ENCODE data around the gene KRT82.
"Not testable (repeated sequence)": the region's sequence is repeated elsewhere in the genome, so short reads cannot be mapped to it uniquely, and the experiment has no call there.

KRT82 gene

DNA sequence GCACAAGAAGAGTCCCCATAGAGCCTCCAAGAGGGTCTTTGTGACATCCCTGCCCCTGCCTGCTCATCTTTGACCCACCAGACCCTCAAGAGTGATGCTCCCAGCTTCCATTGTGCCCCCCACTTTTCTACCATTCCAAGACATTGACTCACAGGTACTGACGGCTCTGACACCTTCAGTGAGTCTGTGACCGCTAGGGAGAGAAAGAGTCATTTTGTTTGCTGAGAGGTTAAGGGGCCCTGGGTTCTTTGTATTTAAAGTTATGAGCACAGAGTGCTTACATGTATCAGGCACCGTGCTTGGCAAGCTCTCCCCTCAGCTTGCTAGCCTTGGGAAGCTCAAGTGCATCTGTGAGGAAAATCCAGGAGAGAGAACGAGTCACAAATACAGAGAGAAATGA, 7.1 kb upstream of the KRT82 start:
- Histone ChIP-seq H3K27me3 (ENCODE audit: insufficient read depth, low read length) (no peaks in the 10 kb centered on the region), H3K4me2 (ENCODE audit: low read length) (no peak overlapping the region), H3K27ac (ENCODE audit: low read depth, low read length, poor library complexity, severe bottlenecking) (no peak overlapping the region), H3F3A (ENCODE audit: insufficient read depth, low read length) (no peaks in the 10 kb centered on the region), H3K9me2 (ENCODE audit: low read depth, low read length) (no peaks in the 10 kb centered on the region), H3K79me2 (ENCODE audit: insufficient read depth, low read length) (no peaks in the 10 kb centered on the region), H3K36me3 (ENCODE audit: insufficient read depth, low read length) (no peaks in the 10 kb centered on the region), H3K9me3 (ENCODE audit: low read length) (no peaks in the 10 kb centered on the region), H2AFZ (ENCODE audit: low read length) (no peak overlapping the region), H3K4me3 (ENCODE audit: low read depth, low read length, poor library complexity, severe bottlenecking) (no peak overlapping the region), H3K4me1 (ENCODE audit: insufficient read depth, low read length, severe bottlenecking) (no peaks in the 10 kb centered on the region), H4K20me1 (ENCODE audit: insufficient read depth, low read length) (no peaks in the 10 kb centered on the region), H3K9ac (ENCODE audit: low read length) (no peak overlapping the region)
- no peak for TF ChIP-seq EZH2 (IDR thresholded peaks at IDR 0.05; ENCODE audit: borderline replicate concordance, low read length)
- TF ChIP-seq, protein P1, sequence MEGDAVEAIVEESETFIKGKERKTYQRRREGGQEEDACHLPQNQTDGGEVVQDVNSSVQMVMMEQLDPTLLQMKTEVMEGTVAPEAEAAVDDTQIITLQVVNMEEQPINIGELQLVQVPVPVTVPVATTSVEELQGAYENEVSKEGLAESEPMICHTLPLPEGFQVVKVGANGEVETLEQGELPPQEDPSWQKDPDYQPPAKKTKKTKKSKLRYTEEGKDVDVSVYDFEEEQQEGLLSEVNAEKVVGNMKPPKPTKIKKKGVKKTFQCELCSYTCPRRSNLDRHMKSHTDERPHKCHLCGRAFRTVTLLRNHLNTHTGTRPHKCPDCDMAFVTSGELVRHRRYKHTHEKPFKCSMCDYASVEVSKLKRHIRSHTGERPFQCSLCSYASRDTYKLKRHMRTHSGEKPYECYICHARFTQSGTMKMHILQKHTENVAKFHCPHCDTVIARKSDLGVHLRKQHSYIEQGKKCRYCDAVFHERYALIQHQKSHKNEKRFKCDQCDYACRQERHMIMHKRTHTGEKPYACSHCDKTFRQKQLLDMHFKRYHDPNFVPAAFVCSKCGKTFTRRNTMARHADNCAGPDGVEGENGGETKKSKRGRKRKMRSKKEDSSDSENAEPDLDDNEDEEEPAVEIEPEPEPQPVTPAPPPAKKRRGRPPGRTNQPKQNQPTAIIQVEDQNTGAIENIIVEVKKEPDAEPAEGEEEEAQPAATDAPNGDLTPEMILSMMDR (IDR thresholded peaks at IDR 0.05; ENCODE audit: low read length) = no peak

GRCh38 chr12:52411815-52412214, 5.7 kb upstream of the KRT82 start:
- Histone ChIP-seq H3K4me2 (ENCODE audit: low read length) (no peak overlapping the region), H3K27ac (ENCODE audit: low read depth, low read length, poor library complexity, severe bottlenecking) (no peak overlapping the region), H3K9me2 (ENCODE audit: low read depth, low read length) (no peaks in the 10 kb centered on the region), H3K4me3 (ENCODE audit: low read depth, low read length, poor library complexity, severe bottlenecking) (no peak overlapping the region), H3K27me3 (ENCODE audit: insufficient read depth, low read length) (no peaks in the 10 kb centered on the region), H3K79me2 (ENCODE audit: insufficient read depth, low read length) (no peaks in the 10 kb centered on the region), H3K36me3 (ENCODE audit: insufficient read depth, low read length) (no peaks in the 10 kb centered on the region), H3F3A (ENCODE audit: insufficient read depth, low read length) (no peaks in the 10 kb centered on the region), H2AFZ (ENCODE audit: low read length) (no peak overlapping the region), H4K20me1 (ENCODE audit: insufficient read depth, low read length) (no peaks in the 10 kb centered on the region), H3K9me3 (ENCODE audit: low read length) (no peaks in the 10 kb centered on the region), H3K9ac (ENCODE audit: low read length) (no peak overlapping the region), H3K4me1 (ENCODE audit: insufficient read depth, low read length, severe bottlenecking) (no peaks in the 10 kb centered on the region)
- TF ChIP-seq, protein P1 (IDR thresholded peaks at IDR 0.05; ENCODE audit: low read length) = no peak
- TF ChIP-seq EZH2 (IDR thresholded peaks at IDR 0.05; ENCODE audit: borderline replicate concordance, low read length) = no peak

- not testable (repeated sequence) for H3K4me2 ChIP-seq (ENCODE audit: low read length); H3K9ac ChIP-seq (ENCODE audit: low read length); H3K9me2 ChIP-seq (ENCODE audit: low read depth, low read length); H3K79me2 ChIP-seq (ENCODE audit: insufficient read depth, low read length); H3K4me1 ChIP-seq (ENCODE audit: insufficient read depth, low read length, severe bottlenecking); H3K4me3 ChIP-seq (ENCODE audit: low read depth, low read length, poor library complexity, severe bottlenecking); H3F3A ChIP-seq (ENCODE audit: insufficient read depth, low read length); H3K36me3 ChIP-seq (ENCODE audit: insufficient read depth, low read length); H3K27ac ChIP-seq (ENCODE audit: low read depth, low read length, poor library complexity, severe bottlenecking); H3K9me3 ChIP-seq (ENCODE audit: low read length); H2AFZ ChIP-seq (ENCODE audit: low read length); H4K20me1 ChIP-seq (ENCODE audit: insufficient read depth, low read length); H3K27me3 ChIP-seq (ENCODE audit: insufficient read depth, low read length)
These were observed 4.6 kb upstream of the KRT82 start for GRCh38 chr12:52410589-52411248.

- Histone ChIP-seq H3K27ac (ENCODE audit: low read depth, low read length, poor library complexity, severe bottlenecking) (no peak overlapping the region), H3K4me3 (ENCODE audit: low read depth, low read length, poor library complexity, severe bottlenecking) (no peak overlapping the region), H3K9me2 (ENCODE audit: low read depth, low read length) (no peaks in the 10 kb centered on the region), H3K79me2 (ENCODE audit: insufficient read depth, low read length) (no peaks in the 10 kb centered on the region), H3F3A (ENCODE audit: insufficient read depth, low read length) (no peaks in the 10 kb centered on the region), H3K36me3 (ENCODE audit: insufficient read depth, low read length) (no peaks in the 10 kb centered on the region), H3K27me3 (ENCODE audit: insufficient read depth, low read length) (no peaks in the 10 kb centered on the region), H3K9me3 (ENCODE audit: low read length) (no peaks in the 10 kb centered on the region), H3K9ac (ENCODE audit: low read length) (no peak overlapping the region), H4K20me1 (ENCODE audit: insufficient read depth, low read length) (no peaks in the 10 kb centered on the region), H3K4me1 (ENCODE audit: insufficient read depth, low read length, severe bottlenecking) (no peaks in the 10 kb centered on the region), H3K4me2 (ENCODE audit: low read length) (no peak overlapping the region), H2AFZ (ENCODE audit: low read length) (no peak overlapping the region)
- TF ChIP-seq, protein P1 (IDR thresholded peaks at IDR 0.05; ENCODE audit: low read length) = no peak
- no peak for TF ChIP-seq EZH2 (IDR thresholded peaks at IDR 0.05; ENCODE audit: borderline replicate concordance, low read length)
These were observed 1.8 kb upstream of the KRT82 start for GRCh38 chr12:52407918-52408317.

Data from OCI-LY1 (cell line).